Mesenchymal stem cell (in vitro differentiated cells and primary cell): Measurements from ENCODE around the gene KCTD10.

ENCODE experiments used
- DNase-seq: peaks from one replicate; pipeline ENCODE4 v3.0.0-alpha.2; 2013
- H2AFZ ChIP-seq: one replicate; pipeline ENCODE4 v1.6.1; 2013; ENCODE audit warnings: low read depth, mild to moderate bottlenecking, control low read depth, inconsistent platforms, low read length, moderate library complexity
- H2AK5ac ChIP-seq: 2 replicates; pipeline ENCODE4 v1.6.1; 2013; ENCODE audit warnings: low read length, moderate library complexity, mild to moderate bottlenecking, inconsistent platforms; ENCODE audit not compliant: severe bottlenecking
- H2BK120ac ChIP-seq: one replicate; pipeline ENCODE4 v1.6.1; 2013; ENCODE audit warnings: low read depth, mild to moderate bottlenecking, inconsistent platforms, low read length, moderate library complexity
- H2BK12ac ChIP-seq, 2 experiments: one replicate each; pipeline ENCODE4 v1.6.1; 2013; ENCODE audit warnings: inconsistent platforms in 2 of 2, low read length in 2 of 2, mild to moderate bottlenecking in 2 of 2, moderate library complexity in 2 of 2, control low read depth in 1 of 2
- H2BK15ac ChIP-seq: one replicate; pipeline ENCODE4 v1.6.1; 2013; ENCODE audit warnings: mild to moderate bottlenecking, low read depth, inconsistent platforms; ENCODE audit not compliant: poor library complexity, severe bottlenecking
- H2BK5ac ChIP-seq: 2 replicates; pipeline ENCODE4 v1.6.1; 2013; ENCODE audit warnings: low read depth, mild to moderate bottlenecking, low read length, control low read depth, inconsistent platforms; ENCODE audit not compliant: poor library complexity, severe bottlenecking
- H3K14ac ChIP-seq, 2 experiments: one replicate each; pipeline ENCODE4 v1.6.1; 2013; ENCODE audit warnings: inconsistent platforms in 2 of 2, low read length in 2 of 2, control low read depth in 1 of 2, mild to moderate bottlenecking in 1 of 2, moderate library complexity in 1 of 2
- H3K18ac ChIP-seq, 2 experiments: one replicate each; pipeline ENCODE4 v1.6.1; 2013; ENCODE audit warnings: inconsistent platforms in 2 of 2, low read length in 2 of 2, control low read depth in 1 of 2, low read depth in 1 of 2, mild to moderate bottlenecking in 1 of 2
- H3K23ac ChIP-seq, 2 experiments: one replicate each; pipeline ENCODE4 v1.6.1; 2013; ENCODE audit warnings: inconsistent platforms in 2 of 2, low read length in 2 of 2, mild to moderate bottlenecking in 2 of 2, moderate library complexity in 2 of 2, control low read depth in 1 of 2
- H3K27ac ChIP-seq: 2 replicates; pipeline ENCODE4 v1.5.1; 2013; ENCODE audit warnings: mild to moderate bottlenecking, moderate library complexity, low read length, control low read depth, inconsistent platforms; ENCODE audit not compliant: poor library complexity, severe bottlenecking
- H3K27me3 ChIP-seq, 2 experiments: 2 replicates each; pipeline versions ENCODE4 v1.6.1 to v1.7.0; 2013; ENCODE audit warnings: low read length in 2 of 2, mild to moderate bottlenecking in 2 of 2, moderate library complexity in 2 of 2, control low read depth in 1 of 2, inconsistent platforms in 1 of 2; ENCODE audit not compliant: control insufficient read depth in 1 of 2, insufficient read depth in 1 of 2
- H3K36me3 ChIP-seq, 2 experiments: 2 replicates each; pipeline versions ENCODE4 v1.6.1 to v1.7.0; 2013; ENCODE audit warnings: low read length in 2 of 2, control low read depth in 1 of 2, inconsistent platforms in 1 of 2, low read depth in 1 of 2, mild to moderate bottlenecking in 1 of 2; ENCODE audit not compliant: insufficient read depth in 2 of 2, control insufficient read depth in 1 of 2
- H3K4ac ChIP-seq, 2 experiments: one replicate each; pipeline ENCODE4 v1.6.1; 2013; ENCODE audit warnings: inconsistent platforms in 2 of 2, low read length in 2 of 2, mild to moderate bottlenecking in 2 of 2, moderate library complexity in 2 of 2, control low read depth in 1 of 2, low read depth in 1 of 2
- H3K4me1 ChIP-seq: 2 replicates; pipeline ENCODE4 v1.6.1; 2013; ENCODE audit warnings: low read depth, low read length, control low read depth; ENCODE audit not compliant: control insufficient read depth, insufficient read depth
- H3K4me2 ChIP-seq: 2 replicates; pipeline ENCODE4 v1.6.1; 2013; ENCODE audit warnings: low read length, mild to moderate bottlenecking, inconsistent platforms; ENCODE audit not compliant: poor library complexity, severe bottlenecking
- H3K4me3 ChIP-seq, 2 experiments: 2 replicates each; pipeline versions ENCODE4 v1.5.1 to v1.7.0; 2013; ENCODE audit warnings: low read length in 2 of 2, mild to moderate bottlenecking in 2 of 2, control low read depth in 1 of 2, low read depth in 1 of 2; ENCODE audit not compliant: insufficient read depth in 1 of 2
- H3K79me1 ChIP-seq: replicated peaks from 2 replicates; pipeline ENCODE4 v1.6.1; 2013; ENCODE audit warnings: mild to moderate bottlenecking, control low read depth, low read length, inconsistent platforms; ENCODE audit not compliant: poor library complexity, severe bottlenecking
- H3K9ac ChIP-seq: 2 replicates; pipeline ENCODE4 v1.7.0; 2013; ENCODE audit warnings: mild to moderate bottlenecking, low read length, moderate library complexity
- H3K9me3 ChIP-seq: 2 replicates; pipeline ENCODE4 v1.7.0; 2013; ENCODE audit warnings: mild to moderate bottlenecking, low read length; ENCODE audit not compliant: control insufficient read depth
- H4K8ac ChIP-seq: one replicate; pipeline ENCODE4 v1.6.1; 2013; ENCODE audit warnings: inconsistent platforms, mild to moderate bottlenecking, low read length, moderate library complexity
- H4K91ac ChIP-seq: one replicate; pipeline ENCODE4 v1.6.1; 2013; ENCODE audit warnings: mild to moderate bottlenecking, low read length, inconsistent platforms
- WGBS: methylation state at CpG from one replicate; pipeline ENCODE4 v1.1.7; 2013; ENCODE audit warnings: mixed read lengths; 5-methylcytosine and 5-hydroxymethylcytosine counted together

The KCTD10 gene

GRCh38 chr12:109428037-109428629 is 49.0 kb downstream of the KCTD10 start:
- H2BK12ac ChIP-seq = no peak overlapping the region
- WGBS = 11% methylated on average over 4 of the region's 8 CpGs
- no peak overlapping the region for H4K8ac ChIP-seq
- no peaks in the 10 kb centered on the region for H3K79me1 ChIP-seq
- H3K4me2 ChIP-seq = no peak overlapping the region
- H2BK15ac ChIP-seq = no peak overlapping the region
- H3K36me3 ChIP-seq = no peaks in the 10 kb centered on the region
- no peaks in the 10 kb centered on the region for H3K4me1 ChIP-seq
- no peak overlapping the region for H4K91ac ChIP-seq
- H3K27ac ChIP-seq = no peak overlapping the region
- no peak overlapping the region for H3K23ac ChIP-seq
- no peak overlapping the region for H3K18ac ChIP-seq
- no peak overlapping the region for H3K4me3 ChIP-seq
- no peak overlapping the region for H2AFZ ChIP-seq
- H2BK5ac ChIP-seq = no peak overlapping the region
- no peaks in the 10 kb centered on the region for H3K9me3 ChIP-seq
- DNase-seq = peak; percentile 76
- H3K9ac ChIP-seq = peak overlapping the region; percentile 52
- H3K27me3 ChIP-seq = peaks cover 16 to 18% of the 10 kb centered on the region in 2 experiments
- H2BK120ac ChIP-seq = no peak overlapping the region
- no peak overlapping the region for H2AK5ac ChIP-seq
- no peak overlapping the region for H3K4ac ChIP-seq
- H3K14ac ChIP-seq = no peak overlapping the region

- Histone ChIP-seq H3K27ac (no peak overlapping the region), H4K8ac (no peak overlapping the region), H3K4me2 (no peak overlapping the region), H3K4me1 (no peaks in the 10 kb centered on the region), H3K9me3 (no peaks in the 10 kb centered on the region), H4K91ac (no peak overlapping the region), H3K9ac (no peak overlapping the region), H2BK12ac (no peak overlapping the region), H3K23ac (no peak overlapping the region), H3K36me3 (no peaks in the 10 kb centered on the region), H2BK15ac (no peak overlapping the region), H2AK5ac (no peak overlapping the region), H3K27me3 (peaks cover 32 to 45% of the 10 kb centered on the region in 2 experiments), H3K18ac (no peak overlapping the region), H3K14ac (no peak overlapping the region), H3K4me3 (no peak overlapping the region), H3K4ac (no peak overlapping the region), H3K79me1 (no peaks in the 10 kb centered on the region), H2BK5ac (no peak overlapping the region), H2AFZ (no peak overlapping the region), H2BK120ac (no peak overlapping the region)
- no peak for DNase-seq
- WGBS = 85% methylated on average over 4 of the region's 9 CpGs
These were observed 53.7 kb downstream of the KCTD10 start for GRCh38 chr12:109423392-109423791.

GRCh38 chr12:109422251-109422650 is 54.8 kb downstream of the KCTD10 start:
- Histone ChIP-seq H3K9ac (no peak overlapping the region), H2BK15ac (no peak overlapping the region), H3K14ac (peak overlapping the region in 1 of 2 experiments; percentile 28), H3K18ac (no peak overlapping the region), H2AK5ac (no peak overlapping the region), H2AFZ (no peak overlapping the region), H3K9me3 (no peaks in the 10 kb centered on the region), H2BK12ac (no peak overlapping the region), H3K23ac (peak overlapping the region in 1 of 2 experiments; percentile 24), H4K8ac (no peak overlapping the region), H4K91ac (no peak overlapping the region), H2BK120ac (no peak overlapping the region), H3K27me3 (peaks cover 32 to 45% of the 10 kb centered on the region in 2 experiments), H3K27ac (no peak overlapping the region), H3K4ac (no peak overlapping the region), H3K36me3 (no peaks in the 10 kb centered on the region), H3K4me2 (no peak overlapping the region), H2BK5ac (no peak overlapping the region), H3K4me3 (no peak overlapping the region), H3K4me1 (no peaks in the 10 kb centered on the region), H3K79me1 (no peaks in the 10 kb centered on the region)
- no peak for DNase-seq
- WGBS = 67% methylated on average over 10 of the region's 10 CpGs

- no peak overlapping the region for H3K4me3 ChIP-seq
- WGBS = 82% methylated on average over 5 of the region's 8 CpGs
- no peak overlapping the region for H3K14ac ChIP-seq
- DNase-seq = no peak
- no peak overlapping the region for H2BK12ac ChIP-seq
- H3K18ac ChIP-seq = no peak overlapping the region
- no peaks in the 10 kb centered on the region for H3K9me3 ChIP-seq
- no peak overlapping the region for H2AK5ac ChIP-seq
- H3K79me1 ChIP-seq = no peaks in the 10 kb centered on the region
- H4K8ac ChIP-seq = no peak overlapping the region
- no peak overlapping the region for H3K4me2 ChIP-seq
- H3K27me3 ChIP-seq = peaks cover 29 to 45% of the 10 kb centered on the region in 2 experiments
- no peak overlapping the region for H2AFZ ChIP-seq
- no peaks in the 10 kb centered on the region for H3K36me3 ChIP-seq
- H3K9ac ChIP-seq = no peak overlapping the region
- H3K4ac ChIP-seq = no peak overlapping the region
- H2BK120ac ChIP-seq = no peak overlapping the region
- H3K23ac ChIP-seq = no peak overlapping the region
- H4K91ac ChIP-seq = no peak overlapping the region
- H3K27ac ChIP-seq = no peak overlapping the region
- no peak overlapping the region for H2BK5ac ChIP-seq
- H3K4me1 ChIP-seq = no peaks in the 10 kb centered on the region
- no peak overlapping the region for H2BK15ac ChIP-seq
These were observed 55.6 kb downstream of the KCTD10 start for GRCh38 chr12:109421355-109422087.
